ENCODE results near the gene ARHGEF28. TPM values are rescaled to one million over a fixed set of nuclear protein-coding genes. Genes with fewer than 3 reads are reported as not detected.

Gene ARHGEF28
- total RNA-seq, 1 experiment from 2014 or later = 0.57 TPM

GRCh38 chr5:73863876-73864275, 237.9 kb downstream of the ARHGEF28 start:
- H4K91ac ChIP-seq (ENCODE audit: insufficient read length, low read depth, low read length) = no peak overlapping the region
- H3K4ac ChIP-seq (ENCODE audit: low read depth, low read length) = no peak overlapping the region
- H3K27ac ChIP-seq (ENCODE audit: insufficient read length, low read depth, low read length) = no peak overlapping the region
- H3K23ac ChIP-seq (ENCODE audit: insufficient read length, low read depth, low read length) = no peak overlapping the region
- H3K56ac ChIP-seq (ENCODE audit: insufficient read length, low read depth, low read length) = no peak overlapping the region
- H2BK120ac ChIP-seq (ENCODE audit: low read depth, low read length, poor library complexity, severe bottlenecking) = no peak overlapping the region
- H3K79me2 ChIP-seq (ENCODE audit: insufficient read depth, low read length) = no peaks in the 10 kb centered on the region
- no peaks in the 10 kb centered on the region for H4K20me1 ChIP-seq (ENCODE audit: control insufficient read depth, insufficient read depth, insufficient read length)
- no peaks in the 10 kb centered on the region for H3K23me2 ChIP-seq (ENCODE audit: insufficient read length, low read depth, low read length, poor library complexity, severe bottlenecking)
- DNase-seq = no peak
- no peak overlapping the region for H2BK15ac ChIP-seq (ENCODE audit: low read depth, low read length)
- no peak overlapping the region for H3K9ac ChIP-seq (ENCODE audit: extremely low read depth, insufficient read length, low read length)
- H3K9me3 ChIP-seq (ENCODE audit: control insufficient read depth, low read depth, low read length) = no peaks in the 10 kb centered on the region
- H3K4me1 ChIP-seq (ENCODE audit: insufficient read depth, low read length) = no peaks in the 10 kb centered on the region
- no peak overlapping the region for H2BK20ac ChIP-seq (ENCODE audit: low read depth, low read length, poor library complexity, severe bottlenecking)
- Mint-ChIP-seq H3K36me3 (ENCODE audit: insufficient read depth in 1 of 3, low read depth in 3 of 3) (no peaks in the 10 kb centered on the region), H3K27ac (no peak overlapping the region), H3K27me3 (ENCODE audit: low read depth) (no peaks in the 10 kb centered on the region), H3K4me1 (peaks cover 0 to 5% of the 10 kb centered on the region in 2 experiments; a peak in 3 of 4 replicates), H3K9me3 (no peaks in the 10 kb centered on the region), H3K4me3 (no peak overlapping the region)
- no peak overlapping the region for H2BK5ac ChIP-seq (ENCODE audit: insufficient read length, low read length)
- no peak overlapping the region for H2AK5ac ChIP-seq (ENCODE audit: insufficient read length, low read length)
- no peak overlapping the region for H2BK12ac ChIP-seq (ENCODE audit: insufficient read length, low read depth, low read length)
- H3T11ph ChIP-seq (ENCODE audit: low read length) = no peak overlapping the region
- no peak overlapping the region for H4K8ac ChIP-seq (replicated peaks; ENCODE audit: insufficient read length, low read depth, low read length)
- H3K14ac ChIP-seq (ENCODE audit: insufficient read depth, low read length) = no peak overlapping the region
- WGBS (ENCODE audit: extremely low coverage, insufficient read length, low lambda C conversion rate) = no CpG with 5 or more reads among the region's 3 CpGs
- no peak overlapping the region for H3K4me2 ChIP-seq (ENCODE audit: insufficient read depth, insufficient read length, low read length)
- H3K18ac ChIP-seq (ENCODE audit: insufficient read length, low read depth, low read length) = no peak overlapping the region
- H2AFZ ChIP-seq (ENCODE audit: low read length) = no peak overlapping the region
- H3K79me1 ChIP-seq (ENCODE audit: insufficient read depth, low read depth, low read length, poor library complexity, severe bottlenecking) = no peaks in the 10 kb centered on the region
- no peak for TF ChIP-seq CTCF (conservative IDR thresholded peaks at IDR 0.05)
- no peak overlapping the region for H4K5ac ChIP-seq (ENCODE audit: insufficient read length, low read depth, low read length)
- H3K27me3 ChIP-seq (ENCODE audit: insufficient read depth, low read length) = no peaks in the 10 kb centered on the region
